Esophagus squamous epithelium (tissue), 5 donors: ENCODE results near the gene RBMS3. TPM values are rescaled to one million over a fixed set of nuclear protein-coding genes. Genes with fewer than 3 reads are reported as not detected.
A peak's percentile ranks its signal among the peaks of the same experiment; 100 is the strongest.

Experiments used
- DNase-seq: peaks from one replicate; lab custom pipeline; 2025; lab: John Stamatoyannopoulos, UW
- H3K27ac ChIP-seq, 4 donors: fragments of 200-600 bp; sonication (generic); one replicate each; pipeline ENCODE4 v1.5.1; 2016 to 2019; ENCODE audit warnings: mild to moderate bottlenecking in 1 of 4
- H3K27me3 ChIP-seq, 4 donors: fragments of 200-600 bp; sonication (generic); 1 replicate in 3 of 4; 2 replicates in 1 of 4; pipeline versions ENCODE4 v1.5.1 to v1.6.0; 2017 to 2021; ENCODE audit warnings: antibody characterized with exemption in 1 of 4
- H3K36me3 ChIP-seq, 3 donors: fragments of 200-600 bp; sonication (generic); one replicate each; pipeline ENCODE4 v1.5.1; 2016 to 2019
- H3K4me1 ChIP-seq, 3 donors: fragments of 200-600 bp; sonication (generic); one replicate each; pipeline ENCODE4 v1.5.1; 2017 to 2019
- H3K4me3 ChIP-seq, 4 donors: fragments of 200-600 bp; sonication (generic); 1 replicate in 3 of 4; 2 replicates in 1 of 4; pipeline ENCODE4 v1.5.1; 2016 to 2019; ENCODE audit warnings: mild to moderate bottlenecking in 2 of 4, moderate library complexity in 1 of 4
- H3K9me3 ChIP-seq, 3 donors: fragments of 200-600 bp; sonication (generic); one replicate each; pipeline ENCODE4 v1.5.1; 2016 to 2019
- POLR2A ChIP-seq, 4 donors: fragments of 450-650 bp; IDR thresholded peaks; one replicate each; pipeline ENCODE4 v1.6.1; 2017; ENCODE audit warnings: antibody characterized with exemption in 4 of 4, mild to moderate bottlenecking in 4 of 4, moderate library complexity in 3 of 4
- WGBS, 2 donors: methylation state at CpG; one replicate each; pipeline ENCODE4 v1.1.5; 2018; 5-methylcytosine and 5-hydroxymethylcytosine counted together
- intact Hi-C: fragments of 100-400 bp; cut with DNase I; formaldehyde crosslinking; loops from one replicate; pipeline ENCODE4 v1.15.0; 2022
- total RNA-seq, 4 donors: library from RNA; depleted of rRNA; stranded (reverse); fragments of >200 nt; gene quantifications; one replicate each; pipeline ENCODE4 v1.1.0, GENCODE V29; 2016
- TF ChIP-seq, protein P1 (sequence below), 6 experiments: fragments of 450-650 bp in 4 of 6; fragments of 200-600 bp in 2 of 6; sonication (generic) in 2 of 6; IDR thresholded peaks; one replicate each; pipeline ENCODE4 v1.5.1; 2016 to 2019; ENCODE audit warnings: antibody characterized with exemption in 6 of 6, mild to moderate bottlenecking in 4 of 6, moderate library complexity in 4 of 6
- donor health status: DM: yes; HTN: yes; CAD: no.

The RBMS3 gene
- total RNA-seq, 4 donors from 2014 or later, result 0.57 to 35.7 (median 6.1) TPM

DNA sequence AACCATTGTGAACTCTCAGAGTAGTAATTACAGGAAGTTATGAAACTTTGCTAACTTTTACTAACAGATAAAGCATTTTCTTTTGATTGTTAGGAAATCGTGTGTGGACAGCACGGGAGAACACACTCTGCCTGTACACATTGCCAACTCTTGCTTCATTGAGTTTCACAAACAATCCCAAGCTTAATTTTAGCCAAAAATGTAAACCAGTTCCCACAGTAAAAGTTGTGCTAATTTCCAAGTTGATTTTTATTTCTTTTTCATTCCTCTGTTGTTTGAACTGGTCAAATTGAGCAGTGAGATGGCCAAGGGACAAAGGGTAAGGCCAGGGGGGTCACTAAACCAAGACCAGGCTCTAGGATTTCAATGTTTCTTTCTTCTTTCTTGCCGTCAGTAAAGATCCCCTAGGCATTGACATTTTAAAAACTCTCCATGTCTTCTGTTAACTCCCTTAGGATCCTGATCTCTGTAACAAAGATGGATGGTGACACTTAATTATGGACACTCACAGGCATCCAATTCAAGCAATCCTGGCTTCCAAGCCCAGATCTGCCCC, 414.9 kb downstream of the RBMS3 start:
- Histone ChIP-seq H3K27ac (peak overlapping the region; percentile 6 to 83 (median 70)), H3K4me3 (peak overlapping the region in 1 of 4 donors; percentile 13), H3K4me1 (peaks cover 5 to 36% (median 18%) of the 10 kb centered on the region in 3 donors), H3K36me3 (no peaks in the 10 kb centered on the region), H3K9me3 (no peaks in the 10 kb centered on the region), H3K27me3 (no peaks in the 10 kb centered on the region)
- intact Hi-C loops, result no loop called here
- 14 to 19% methylated on average over 3 of the region's 3 CpGs for WGBS, 2 donors
- no peak for DNase-seq
- no peak for TF ChIP-seq POLR2A (IDR thresholded peaks at IDR 0.05)
- TF ChIP-seq, protein P1, sequence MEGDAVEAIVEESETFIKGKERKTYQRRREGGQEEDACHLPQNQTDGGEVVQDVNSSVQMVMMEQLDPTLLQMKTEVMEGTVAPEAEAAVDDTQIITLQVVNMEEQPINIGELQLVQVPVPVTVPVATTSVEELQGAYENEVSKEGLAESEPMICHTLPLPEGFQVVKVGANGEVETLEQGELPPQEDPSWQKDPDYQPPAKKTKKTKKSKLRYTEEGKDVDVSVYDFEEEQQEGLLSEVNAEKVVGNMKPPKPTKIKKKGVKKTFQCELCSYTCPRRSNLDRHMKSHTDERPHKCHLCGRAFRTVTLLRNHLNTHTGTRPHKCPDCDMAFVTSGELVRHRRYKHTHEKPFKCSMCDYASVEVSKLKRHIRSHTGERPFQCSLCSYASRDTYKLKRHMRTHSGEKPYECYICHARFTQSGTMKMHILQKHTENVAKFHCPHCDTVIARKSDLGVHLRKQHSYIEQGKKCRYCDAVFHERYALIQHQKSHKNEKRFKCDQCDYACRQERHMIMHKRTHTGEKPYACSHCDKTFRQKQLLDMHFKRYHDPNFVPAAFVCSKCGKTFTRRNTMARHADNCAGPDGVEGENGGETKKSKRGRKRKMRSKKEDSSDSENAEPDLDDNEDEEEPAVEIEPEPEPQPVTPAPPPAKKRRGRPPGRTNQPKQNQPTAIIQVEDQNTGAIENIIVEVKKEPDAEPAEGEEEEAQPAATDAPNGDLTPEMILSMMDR (IDR thresholded peaks at IDR 0.05), result no peak

- H3K4me1 ChIP-seq, result peaks cover 5 to 36% (median 18%) of the 10 kb centered on the region in 3 donors
- H3K27me3 ChIP-seq, result no peaks in the 10 kb centered on the region
- 56 to 63% methylated on average over 2 of the region's 2 CpGs for WGBS, 2 donors
- intact Hi-C loops, result no loop called here
- H3K27ac ChIP-seq, result peak overlapping the region; percentile 6 to 83 (median 70)
- no peaks in the 10 kb centered on the region for H3K36me3 ChIP-seq
- peak overlapping the region in 1 of 4 donors; percentile 13 for H3K4me3 ChIP-seq
- TF ChIP-seq, protein P1 (IDR thresholded peaks at IDR 0.05), result no peak
- no peak for TF ChIP-seq POLR2A (IDR thresholded peaks at IDR 0.05)
- no peak for DNase-seq
- peaks cover 0 to under 1% (median 0%) of the 10 kb centered on the region in 3 donors for H3K9me3 ChIP-seq
These were observed 415.4 kb downstream of the RBMS3 start for GRCh38 chr3:29696311-29696710.

- DNase-seq, result no peak
- intact Hi-C loops, result no loop called here
- WGBS, 2 donors, result 58 to 80% methylated on average over 2 of the region's 2 CpGs
- Histone ChIP-seq H3K4me3 (no peak overlapping the region), H3K9me3 (peaks cover 0 to 4% (median 0%) of the 10 kb centered on the region in 3 donors), H3K4me1 (peaks cover 5 to 36% (median 18%) of the 10 kb centered on the region in 3 donors), H3K27ac (no peak overlapping the region), H3K27me3 (no peaks in the 10 kb centered on the region), H3K36me3 (no peaks in the 10 kb centered on the region)
- TF ChIP-seq, protein P1 (IDR thresholded peaks at IDR 0.05), result no peak
- no peak for TF ChIP-seq POLR2A (IDR thresholded peaks at IDR 0.05)
These were observed 417.1 kb downstream of the RBMS3 start for GRCh38 chr3:29697989-29698388.

DNA sequence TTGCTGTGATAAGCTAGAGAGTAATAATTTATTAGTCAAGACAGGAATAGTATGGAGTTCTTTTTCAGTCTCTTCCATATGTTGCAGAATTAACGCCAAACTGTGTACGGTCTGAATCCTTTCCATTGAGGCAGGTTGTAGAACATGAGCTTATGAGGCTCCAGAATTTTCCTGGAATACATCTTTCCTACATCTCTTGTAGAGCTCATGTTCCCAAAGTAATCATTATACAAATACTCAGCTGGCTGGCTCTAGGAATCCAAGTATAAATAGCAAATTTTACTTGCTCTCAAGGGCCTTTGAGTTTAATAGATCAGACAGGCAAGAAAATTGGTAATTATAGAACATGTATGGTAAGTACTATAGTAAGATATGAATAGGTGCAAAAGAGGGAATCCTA, 419.4 kb downstream of the RBMS3 start:
- 82 to 94% methylated on average over 2 of the region's 2 CpGs for WGBS, 2 donors
- Histone ChIP-seq H3K36me3 (no peaks in the 10 kb centered on the region), H3K4me1 (peaks cover 4 to 14% (median 5%) of the 10 kb centered on the region in 3 donors), H3K27me3 (no peaks in the 10 kb centered on the region), H3K4me3 (no peak overlapping the region), H3K9me3 (peaks cover 0 to 4% (median 0%) of the 10 kb centered on the region in 3 donors), H3K27ac (no peak overlapping the region)
- no peak for TF ChIP-seq POLR2A (IDR thresholded peaks at IDR 0.05)
- TF ChIP-seq, protein P1 (IDR thresholded peaks at IDR 0.05), result no peak
- no peak for DNase-seq
- intact Hi-C loops, result no loop called here

- Histone ChIP-seq H3K27ac (no peak overlapping the region), H3K4me1 (peaks cover 0 to 2% (median 0%) of the 10 kb centered on the region in 3 donors), H3K27me3 (no peaks in the 10 kb centered on the region), H3K9me3 (peaks cover 0 to 4% (median 0%) of the 10 kb centered on the region in 3 donors), H3K36me3 (no peaks in the 10 kb centered on the region), H3K4me3 (no peak overlapping the region)
- no peak for DNase-seq
- WGBS, 2 donors, result 80 to 81% methylated on average over 4 of the region's 41 CpGs
- intact Hi-C loops, result no loop called here
- TF ChIP-seq, protein P1 (IDR thresholded peaks at IDR 0.05), result no peak
- TF ChIP-seq POLR2A (IDR thresholded peaks at IDR 0.05), result no peak
These were observed 420.6 kb downstream of the RBMS3 start for GRCh38 chr3:29701326-29701983.
